ENCODE measurements around the gene CACNA2D4. TPM values are rescaled to one million over a fixed set of nuclear protein-coding genes. Genes with fewer than 3 reads are reported as not detected.

The CACNA2D4 gene
- total RNA-seq, 1 donor from 2014 or later: not detected

DNA sequence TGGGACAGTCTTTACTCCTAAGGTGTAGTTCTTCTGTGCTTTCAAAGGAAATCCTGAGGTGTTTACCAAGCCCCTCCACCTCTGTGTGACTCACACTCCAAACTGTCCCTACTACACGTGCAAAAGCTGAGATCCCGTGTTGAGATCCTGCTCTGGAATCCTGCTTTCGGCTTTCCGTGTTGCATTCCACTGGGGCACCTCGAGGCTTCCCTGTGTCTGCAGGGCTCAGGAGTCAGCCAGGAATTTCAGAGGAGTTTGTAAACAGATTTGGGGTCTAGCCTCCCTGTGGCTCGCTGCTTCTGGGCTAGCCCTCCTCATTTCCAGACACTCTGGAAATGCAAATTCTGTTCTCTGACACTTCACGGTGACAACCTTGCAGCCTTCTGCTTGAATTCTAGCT, 48.4 kb downstream of the CACNA2D4 start:
- TF ChIP-seq CTCF (IDR thresholded peaks at IDR 0.05; ENCODE audit: partially characterized antibody, unreplicated experiment): no peak
- H3K27me3 Mint-ChIP-seq (ENCODE audit: unreplicated experiment): peaks cover 7% of the 10 kb centered on the region
- peaks cover 47% of the 10 kb centered on the region for H3K4me1 Mint-ChIP-seq (ENCODE audit: low read depth, unreplicated experiment)
- H3K4me3 Mint-ChIP-seq (ENCODE audit: unreplicated experiment): no peak overlapping the region
- H3K36me3 Mint-ChIP-seq (ENCODE audit: unreplicated experiment): peaks cover 12% of the 10 kb centered on the region
- DNase-seq: no peak
- peak overlapping the region; percentile 67 for H3K27ac Mint-ChIP-seq (ENCODE audit: unreplicated experiment)
- peaks cover 27% of the 10 kb centered on the region for H3K9me3 Mint-ChIP-seq (ENCODE audit: unreplicated experiment)

DNA sequence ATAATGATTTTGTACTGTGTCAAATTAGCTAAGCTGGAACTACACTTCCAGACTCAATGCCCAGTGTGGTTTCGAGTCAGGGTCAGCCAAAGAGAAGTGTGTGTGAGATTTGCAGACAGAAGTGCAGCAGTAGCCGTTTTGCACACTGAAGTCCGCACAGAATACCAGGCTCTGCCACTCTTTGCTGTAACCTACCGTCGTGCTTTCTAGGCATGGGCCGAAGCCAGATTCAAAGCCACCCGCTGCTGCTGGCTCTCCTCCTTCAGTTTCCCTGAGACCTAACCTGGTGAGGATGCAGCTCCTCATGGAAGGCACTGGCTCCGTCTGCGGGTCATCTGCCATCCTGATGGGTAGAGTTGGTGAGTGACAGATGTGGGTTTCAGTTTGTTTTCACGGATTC, 49.3 kb downstream of the CACNA2D4 start:
- DNase-seq: no peak
- H3K36me3 Mint-ChIP-seq (ENCODE audit: unreplicated experiment): peaks cover 12% of the 10 kb centered on the region
- peaks cover 39% of the 10 kb centered on the region for H3K4me1 Mint-ChIP-seq (ENCODE audit: low read depth, unreplicated experiment)
- peaks cover 6% of the 10 kb centered on the region for H3K27me3 Mint-ChIP-seq (ENCODE audit: unreplicated experiment)
- no peak for TF ChIP-seq CTCF (IDR thresholded peaks at IDR 0.05; ENCODE audit: partially characterized antibody, unreplicated experiment)
- H3K27ac Mint-ChIP-seq (ENCODE audit: unreplicated experiment): peak overlapping the region; percentile 71
- H3K9me3 Mint-ChIP-seq (ENCODE audit: unreplicated experiment): peaks cover 26% of the 10 kb centered on the region
- H3K4me3 Mint-ChIP-seq (ENCODE audit: unreplicated experiment): peak overlapping the region; percentile 32

DNA sequence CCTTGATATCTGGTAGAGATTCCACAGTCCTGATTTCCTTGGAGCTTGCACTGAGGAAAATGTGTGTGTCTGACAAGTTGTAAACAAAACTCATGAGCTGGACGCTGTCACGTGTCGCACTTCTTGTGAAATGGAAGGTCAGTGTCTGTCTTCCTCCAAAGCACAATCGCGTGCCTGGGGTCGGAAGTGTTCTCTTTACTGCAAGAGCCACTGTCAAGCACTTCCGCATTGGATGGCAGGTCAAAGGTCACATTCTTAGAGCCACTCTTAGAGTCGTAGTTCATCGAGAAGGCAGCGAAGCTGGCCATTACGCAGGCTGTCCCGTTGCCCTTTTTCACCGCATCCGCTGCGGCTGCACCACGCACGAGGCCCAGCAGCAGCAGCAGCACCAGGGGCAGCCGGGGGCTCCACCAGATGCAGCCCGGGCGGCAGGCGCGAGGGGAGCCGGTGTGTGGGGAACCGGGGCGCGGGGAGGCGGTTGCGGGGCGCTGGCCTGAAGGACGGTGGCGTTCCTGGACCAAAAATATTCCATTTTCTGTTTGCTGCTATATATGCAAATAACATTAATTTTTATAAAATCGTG, 53.1 kb downstream of the CACNA2D4 start:
- peaks cover 15% of the 10 kb centered on the region for H3K36me3 Mint-ChIP-seq (ENCODE audit: unreplicated experiment)
- TF ChIP-seq CTCF (IDR thresholded peaks at IDR 0.05; ENCODE audit: partially characterized antibody, unreplicated experiment): no peak

GRCh38 chr12:1864867-1865266, 53.6 kb downstream of the CACNA2D4 start:
- Mint-ChIP-seq H3K9me3 (ENCODE audit: unreplicated experiment) (peaks cover 11% of the 10 kb centered on the region), H3K4me3 (ENCODE audit: unreplicated experiment) (no peak overlapping the region), H3K27me3 (ENCODE audit: unreplicated experiment) (peaks cover 3% of the 10 kb centered on the region), H3K4me1 (ENCODE audit: low read depth, unreplicated experiment) (peaks cover 7% of the 10 kb centered on the region), H3K27ac (ENCODE audit: unreplicated experiment) (no peak overlapping the region), H3K36me3 (ENCODE audit: unreplicated experiment) (peaks cover 15% of the 10 kb centered on the region)
- DNase-seq: peak; percentile 10
- no peak for TF ChIP-seq CTCF (IDR thresholded peaks at IDR 0.05; ENCODE audit: partially characterized antibody, unreplicated experiment)

More for the DNA sequence above, 53.1 kb downstream of the CACNA2D4 start:
- peaks cover 10% of the 10 kb centered on the region for H3K4me1 Mint-ChIP-seq (ENCODE audit: low read depth, unreplicated experiment)
- H3K4me3 Mint-ChIP-seq (ENCODE audit: unreplicated experiment): no peak overlapping the region
- H3K9me3 Mint-ChIP-seq (ENCODE audit: unreplicated experiment): peaks cover 13% of the 10 kb centered on the region
- no peak overlapping the region for H3K27ac Mint-ChIP-seq (ENCODE audit: unreplicated experiment)
- H3K27me3 Mint-ChIP-seq (ENCODE audit: unreplicated experiment): peaks cover 3% of the 10 kb centered on the region
- peak; percentile 7 for DNase-seq

DNA sequence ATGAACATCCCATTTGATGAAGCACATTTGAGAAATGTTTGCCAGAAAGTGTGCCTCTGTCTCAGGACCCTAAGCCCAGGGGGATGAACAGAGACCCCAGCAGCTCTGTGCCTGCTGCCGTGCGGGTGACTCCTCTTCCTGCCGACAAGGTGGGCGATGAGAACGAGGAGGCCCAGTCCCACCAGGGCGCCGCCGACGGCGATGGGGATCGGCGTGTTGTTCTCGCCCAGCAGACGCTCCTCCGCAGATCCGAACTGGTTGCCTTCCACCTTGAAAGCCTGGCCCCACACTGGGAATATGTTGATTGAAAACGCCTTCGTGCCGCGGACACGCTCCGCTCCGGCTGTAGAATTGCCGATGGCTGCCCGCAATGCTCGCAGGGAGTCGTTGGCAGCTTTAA, 54.0 kb downstream of the CACNA2D4 start:
- H3K9me3 Mint-ChIP-seq (ENCODE audit: unreplicated experiment): peaks cover 7% of the 10 kb centered on the region
- H3K4me1 Mint-ChIP-seq (ENCODE audit: low read depth, unreplicated experiment): peaks cover 3% of the 10 kb centered on the region
- DNase-seq: peak; percentile 7
- H3K36me3 Mint-ChIP-seq (ENCODE audit: unreplicated experiment): peaks cover 10% of the 10 kb centered on the region
- H3K27ac Mint-ChIP-seq (ENCODE audit: unreplicated experiment): no peak overlapping the region
- TF ChIP-seq CTCF (IDR thresholded peaks at IDR 0.05; ENCODE audit: partially characterized antibody, unreplicated experiment): no peak
- H3K4me3 Mint-ChIP-seq (ENCODE audit: unreplicated experiment): no peak overlapping the region
- peaks cover under 1% of the 10 kb centered on the region for H3K27me3 Mint-ChIP-seq (ENCODE audit: unreplicated experiment)
